ENCODE data around the gene TIGD3. TPM values are rescaled to one million over a fixed set of nuclear protein-coding genes. Genes with fewer than 3 reads are reported as not detected.

TIGD3 gene
- total and polyA plus RNA-seq, 2 of the 8 experiments (the other 6 are each of a cell fraction or from before 2014, with no cell fraction given) = 1.1 to 1.3 TPM

DNA sequence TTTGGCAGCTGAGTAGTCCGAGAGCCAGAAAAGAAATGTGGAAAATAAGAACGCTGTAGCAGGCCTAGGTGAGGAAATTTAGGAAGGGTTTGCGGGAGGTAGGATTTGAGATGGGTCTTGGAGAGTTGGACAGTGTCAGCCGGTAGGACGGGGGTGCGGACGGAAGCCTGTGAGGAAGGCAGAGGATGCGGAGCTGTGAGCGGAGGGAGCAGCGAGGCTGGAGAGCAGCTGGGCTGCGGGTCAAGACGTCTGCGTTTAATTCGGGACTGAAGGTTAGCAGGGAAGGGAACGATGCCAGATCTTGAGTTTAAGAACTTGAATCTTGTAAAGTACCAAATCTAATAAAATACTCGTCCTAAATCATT lies 669 bp upstream of the TIGD3 start (continued):
- TF ChIP-seq, protein P1, sequence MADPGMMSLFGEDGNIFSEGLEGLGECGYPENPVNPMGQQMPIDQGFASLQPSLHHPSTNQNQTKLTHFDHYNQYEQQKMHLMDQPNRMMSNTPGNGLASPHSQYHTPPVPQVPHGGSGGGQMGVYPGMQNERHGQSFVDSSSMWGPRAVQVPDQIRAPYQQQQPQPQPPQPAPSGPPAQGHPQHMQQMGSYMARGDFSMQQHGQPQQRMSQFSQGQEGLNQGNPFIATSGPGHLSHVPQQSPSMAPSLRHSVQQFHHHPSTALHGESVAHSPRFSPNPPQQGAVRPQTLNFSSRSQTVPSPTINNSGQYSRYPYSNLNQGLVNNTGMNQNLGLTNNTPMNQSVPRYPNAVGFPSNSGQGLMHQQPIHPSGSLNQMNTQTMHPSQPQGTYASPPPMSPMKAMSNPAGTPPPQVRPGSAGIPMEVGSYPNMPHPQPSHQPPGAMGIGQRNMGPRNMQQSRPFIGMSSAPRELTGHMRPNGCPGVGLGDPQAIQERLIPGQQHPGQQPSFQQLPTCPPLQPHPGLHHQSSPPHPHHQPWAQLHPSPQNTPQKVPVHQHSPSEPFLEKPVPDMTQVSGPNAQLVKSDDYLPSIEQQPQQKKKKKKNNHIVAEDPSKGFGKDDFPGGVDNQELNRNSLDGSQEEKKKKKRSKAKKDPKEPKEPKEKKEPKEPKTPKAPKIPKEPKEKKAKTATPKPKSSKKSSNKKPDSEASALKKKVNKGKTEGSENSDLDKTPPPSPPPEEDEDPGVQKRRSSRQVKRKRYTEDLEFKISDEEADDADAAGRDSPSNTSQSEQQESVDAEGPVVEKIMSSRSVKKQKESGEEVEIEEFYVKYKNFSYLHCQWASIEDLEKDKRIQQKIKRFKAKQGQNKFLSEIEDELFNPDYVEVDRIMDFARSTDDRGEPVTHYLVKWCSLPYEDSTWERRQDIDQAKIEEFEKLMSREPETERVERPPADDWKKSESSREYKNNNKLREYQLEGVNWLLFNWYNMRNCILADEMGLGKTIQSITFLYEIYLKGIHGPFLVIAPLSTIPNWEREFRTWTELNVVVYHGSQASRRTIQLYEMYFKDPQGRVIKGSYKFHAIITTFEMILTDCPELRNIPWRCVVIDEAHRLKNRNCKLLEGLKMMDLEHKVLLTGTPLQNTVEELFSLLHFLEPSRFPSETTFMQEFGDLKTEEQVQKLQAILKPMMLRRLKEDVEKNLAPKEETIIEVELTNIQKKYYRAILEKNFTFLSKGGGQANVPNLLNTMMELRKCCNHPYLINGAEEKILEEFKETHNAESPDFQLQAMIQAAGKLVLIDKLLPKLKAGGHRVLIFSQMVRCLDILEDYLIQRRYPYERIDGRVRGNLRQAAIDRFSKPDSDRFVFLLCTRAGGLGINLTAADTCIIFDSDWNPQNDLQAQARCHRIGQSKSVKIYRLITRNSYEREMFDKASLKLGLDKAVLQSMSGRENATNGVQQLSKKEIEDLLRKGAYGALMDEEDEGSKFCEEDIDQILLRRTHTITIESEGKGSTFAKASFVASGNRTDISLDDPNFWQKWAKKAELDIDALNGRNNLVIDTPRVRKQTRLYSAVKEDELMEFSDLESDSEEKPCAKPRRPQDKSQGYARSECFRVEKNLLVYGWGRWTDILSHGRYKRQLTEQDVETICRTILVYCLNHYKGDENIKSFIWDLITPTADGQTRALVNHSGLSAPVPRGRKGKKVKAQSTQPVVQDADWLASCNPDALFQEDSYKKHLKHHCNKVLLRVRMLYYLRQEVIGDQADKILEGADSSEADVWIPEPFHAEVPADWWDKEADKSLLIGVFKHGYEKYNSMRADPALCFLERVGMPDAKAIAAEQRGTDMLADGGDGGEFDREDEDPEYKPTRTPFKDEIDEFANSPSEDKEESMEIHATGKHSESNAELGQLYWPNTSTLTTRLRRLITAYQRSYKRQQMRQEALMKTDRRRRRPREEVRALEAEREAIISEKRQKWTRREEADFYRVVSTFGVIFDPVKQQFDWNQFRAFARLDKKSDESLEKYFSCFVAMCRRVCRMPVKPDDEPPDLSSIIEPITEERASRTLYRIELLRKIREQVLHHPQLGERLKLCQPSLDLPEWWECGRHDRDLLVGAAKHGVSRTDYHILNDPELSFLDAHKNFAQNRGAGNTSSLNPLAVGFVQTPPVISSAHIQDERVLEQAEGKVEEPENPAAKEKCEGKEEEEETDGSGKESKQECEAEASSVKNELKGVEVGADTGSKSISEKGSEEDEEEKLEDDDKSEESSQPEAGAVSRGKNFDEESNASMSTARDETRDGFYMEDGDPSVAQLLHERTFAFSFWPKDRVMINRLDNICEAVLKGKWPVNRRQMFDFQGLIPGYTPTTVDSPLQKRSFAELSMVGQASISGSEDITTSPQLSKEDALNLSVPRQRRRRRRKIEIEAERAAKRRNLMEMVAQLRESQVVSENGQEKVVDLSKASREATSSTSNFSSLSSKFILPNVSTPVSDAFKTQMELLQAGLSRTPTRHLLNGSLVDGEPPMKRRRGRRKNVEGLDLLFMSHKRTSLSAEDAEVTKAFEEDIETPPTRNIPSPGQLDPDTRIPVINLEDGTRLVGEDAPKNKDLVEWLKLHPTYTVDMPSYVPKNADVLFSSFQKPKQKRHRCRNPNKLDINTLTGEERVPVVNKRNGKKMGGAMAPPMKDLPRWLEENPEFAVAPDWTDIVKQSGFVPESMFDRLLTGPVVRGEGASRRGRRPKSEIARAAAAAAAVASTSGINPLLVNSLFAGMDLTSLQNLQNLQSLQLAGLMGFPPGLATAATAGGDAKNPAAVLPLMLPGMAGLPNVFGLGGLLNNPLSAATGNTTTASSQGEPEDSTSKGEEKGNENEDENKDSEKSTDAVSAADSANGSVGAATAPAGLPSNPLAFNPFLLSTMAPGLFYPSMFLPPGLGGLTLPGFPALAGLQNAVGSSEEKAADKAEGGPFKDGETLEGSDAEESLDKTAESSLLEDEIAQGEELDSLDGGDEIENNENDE (IDR thresholded peaks at IDR 0.05; ENCODE audit: insufficient replicate concordance, low read length) = no peak
- TF ChIP-seq POLR2AphosphoS5 (IDR thresholded peaks at IDR 0.05; ENCODE audit: low read depth, low read length) = peak; percentile 50; the same call in 1 of the 2 replicates
- TF ChIP-seq POLR2A (IDR thresholded peaks at IDR 0.05; ENCODE audit: control extremely low read depth in 1 of 2, low read depth in 2 of 2, low read length in 2 of 2) = 0 out of 3 replicates have a peak, but pooled peaks of 1 of the 2 experiments have one; percentile 7

All from H1 (cell line).